GM12873 (cell line): ENCODE results near the gene DBNDD1.

Source experiments
- TF ChIP-seq, protein P1 (sequence below): IDR thresholded peaks from 2 replicates; pipeline ENCODE4 v1.5.1; 2012; ENCODE audit warnings: low read depth, mild to moderate bottlenecking, moderate library complexity, low read length, control low read depth; ENCODE audit not compliant: insufficient read depth; ENCODE audit errors: missing control alignments

Gene DBNDD1

DNA sequence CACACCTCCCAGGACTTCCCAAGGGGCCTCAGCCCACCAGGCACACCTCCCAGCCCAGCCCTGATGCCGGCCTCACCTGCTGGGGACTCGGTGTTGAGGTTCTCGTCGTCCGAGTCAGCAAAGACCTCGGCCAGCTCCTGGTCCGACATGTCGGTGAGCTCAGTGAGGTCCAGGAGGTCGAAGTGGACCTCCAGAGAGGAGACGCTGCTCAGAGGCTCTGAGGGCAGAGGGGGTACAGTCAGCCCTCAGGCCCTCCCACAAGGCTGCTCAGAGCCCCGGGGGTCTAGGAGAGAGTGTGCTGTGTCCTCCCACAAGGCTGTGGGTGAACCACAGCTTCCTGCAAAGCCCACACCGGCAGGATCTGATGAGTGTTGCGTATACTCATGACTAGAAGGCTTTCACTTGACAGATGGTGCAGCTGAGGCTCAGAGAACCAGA lies 10.5 kb downstream of the DBNDD1 start:
- TF ChIP-seq, protein P1, sequence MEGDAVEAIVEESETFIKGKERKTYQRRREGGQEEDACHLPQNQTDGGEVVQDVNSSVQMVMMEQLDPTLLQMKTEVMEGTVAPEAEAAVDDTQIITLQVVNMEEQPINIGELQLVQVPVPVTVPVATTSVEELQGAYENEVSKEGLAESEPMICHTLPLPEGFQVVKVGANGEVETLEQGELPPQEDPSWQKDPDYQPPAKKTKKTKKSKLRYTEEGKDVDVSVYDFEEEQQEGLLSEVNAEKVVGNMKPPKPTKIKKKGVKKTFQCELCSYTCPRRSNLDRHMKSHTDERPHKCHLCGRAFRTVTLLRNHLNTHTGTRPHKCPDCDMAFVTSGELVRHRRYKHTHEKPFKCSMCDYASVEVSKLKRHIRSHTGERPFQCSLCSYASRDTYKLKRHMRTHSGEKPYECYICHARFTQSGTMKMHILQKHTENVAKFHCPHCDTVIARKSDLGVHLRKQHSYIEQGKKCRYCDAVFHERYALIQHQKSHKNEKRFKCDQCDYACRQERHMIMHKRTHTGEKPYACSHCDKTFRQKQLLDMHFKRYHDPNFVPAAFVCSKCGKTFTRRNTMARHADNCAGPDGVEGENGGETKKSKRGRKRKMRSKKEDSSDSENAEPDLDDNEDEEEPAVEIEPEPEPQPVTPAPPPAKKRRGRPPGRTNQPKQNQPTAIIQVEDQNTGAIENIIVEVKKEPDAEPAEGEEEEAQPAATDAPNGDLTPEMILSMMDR: no peak

DNA sequence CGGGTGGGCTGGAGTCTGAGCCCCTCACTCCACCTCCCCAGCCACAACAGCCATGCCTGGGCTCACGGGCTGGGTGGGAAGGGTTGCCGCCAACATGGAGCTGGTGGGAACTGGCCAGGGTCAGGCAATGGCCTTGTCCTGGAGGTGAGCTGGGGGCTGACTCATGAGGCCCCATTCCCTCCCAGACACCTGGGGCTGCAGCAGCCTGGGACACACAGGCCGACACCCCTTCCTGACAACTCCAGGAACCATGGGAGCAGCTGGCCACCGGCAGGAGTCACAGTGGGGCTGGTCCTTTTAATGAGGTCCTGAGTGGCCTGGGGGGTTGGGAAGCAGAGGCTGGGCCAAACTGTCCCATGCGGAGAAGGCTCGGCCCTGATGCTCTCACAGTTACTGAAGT lies 12.2 kb downstream of the DBNDD1 start:
- TF ChIP-seq, protein P1: no peak

DNA sequence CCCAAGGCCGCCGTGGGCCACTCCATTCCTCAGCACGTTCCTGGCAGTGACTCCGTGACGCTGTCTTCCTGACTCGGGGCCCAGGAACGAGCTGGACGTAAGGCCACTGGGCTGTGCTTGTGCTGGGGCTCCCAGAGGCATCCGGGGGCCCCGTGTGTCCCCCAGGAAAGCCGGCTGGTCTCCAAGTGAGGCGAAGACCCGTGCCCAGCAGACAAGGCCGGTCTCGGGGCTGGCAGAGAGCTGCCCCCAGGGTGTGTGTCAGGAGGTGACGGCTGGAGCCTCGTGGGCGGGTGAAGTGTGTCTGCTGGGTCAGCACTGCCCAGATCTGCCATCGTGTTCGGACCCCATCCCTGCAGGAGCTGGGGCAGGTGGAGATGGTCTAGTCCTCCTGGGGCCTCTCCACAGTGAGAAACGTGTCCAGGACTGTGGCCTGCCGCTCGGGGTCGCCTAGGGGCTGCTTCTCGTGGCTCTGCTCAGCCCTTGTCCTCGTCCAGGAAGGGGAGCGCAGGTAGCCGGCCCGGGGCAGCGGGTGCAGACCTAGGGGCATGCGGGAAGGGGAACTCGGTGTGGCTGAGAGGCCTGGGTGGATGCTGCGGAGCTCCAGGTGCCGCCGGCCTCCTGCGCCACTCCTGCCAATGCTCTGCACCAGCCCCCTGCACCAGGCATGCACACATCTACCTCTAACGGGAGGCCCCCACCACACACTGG lies 13.1 kb downstream of the DBNDD1 start:
- TF ChIP-seq, protein P1: no peak

DNA sequence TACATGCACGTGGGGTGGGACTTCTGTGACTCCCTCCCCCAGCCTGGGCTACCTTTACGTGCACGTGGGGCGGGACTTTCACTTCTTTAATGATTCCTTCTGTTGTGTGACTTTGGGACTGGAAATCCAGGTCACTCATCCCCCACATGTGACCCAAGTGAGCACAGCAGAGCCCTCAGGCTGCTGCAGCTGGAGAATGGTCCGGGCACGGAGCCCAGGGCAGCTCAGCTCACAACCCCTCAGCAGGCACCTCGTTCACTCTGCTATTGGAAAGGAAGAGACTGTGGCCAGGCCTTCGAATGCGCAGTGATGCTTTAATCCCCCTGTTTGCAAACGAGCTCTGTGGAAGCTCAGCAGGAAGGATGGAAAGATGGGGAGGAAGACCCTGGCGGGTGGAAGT lies 14.7 kb downstream of the DBNDD1 start:
- TF ChIP-seq, protein P1: no peak

DNA sequence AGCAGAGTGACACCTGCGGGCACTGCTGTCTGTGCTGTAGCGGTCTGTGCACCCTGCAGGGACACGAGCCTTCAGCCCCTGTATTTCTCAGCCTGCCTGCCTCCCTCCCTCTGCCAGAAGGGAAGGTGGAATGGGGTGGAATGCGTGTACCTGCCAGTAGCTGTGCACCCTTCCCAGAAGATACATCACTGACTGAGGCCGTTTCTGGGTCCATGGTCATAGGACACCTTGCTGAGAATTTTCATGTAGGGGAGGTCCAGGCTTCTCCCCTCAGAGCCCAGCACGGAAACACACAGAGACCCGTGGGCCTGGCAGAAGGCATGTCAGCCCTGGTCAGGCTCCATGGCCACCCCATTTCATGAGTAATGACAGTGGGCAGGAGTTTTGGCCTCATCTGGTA lies 16.5 kb downstream of the DBNDD1 start:
- TF ChIP-seq, protein P1: no peak

DNA sequence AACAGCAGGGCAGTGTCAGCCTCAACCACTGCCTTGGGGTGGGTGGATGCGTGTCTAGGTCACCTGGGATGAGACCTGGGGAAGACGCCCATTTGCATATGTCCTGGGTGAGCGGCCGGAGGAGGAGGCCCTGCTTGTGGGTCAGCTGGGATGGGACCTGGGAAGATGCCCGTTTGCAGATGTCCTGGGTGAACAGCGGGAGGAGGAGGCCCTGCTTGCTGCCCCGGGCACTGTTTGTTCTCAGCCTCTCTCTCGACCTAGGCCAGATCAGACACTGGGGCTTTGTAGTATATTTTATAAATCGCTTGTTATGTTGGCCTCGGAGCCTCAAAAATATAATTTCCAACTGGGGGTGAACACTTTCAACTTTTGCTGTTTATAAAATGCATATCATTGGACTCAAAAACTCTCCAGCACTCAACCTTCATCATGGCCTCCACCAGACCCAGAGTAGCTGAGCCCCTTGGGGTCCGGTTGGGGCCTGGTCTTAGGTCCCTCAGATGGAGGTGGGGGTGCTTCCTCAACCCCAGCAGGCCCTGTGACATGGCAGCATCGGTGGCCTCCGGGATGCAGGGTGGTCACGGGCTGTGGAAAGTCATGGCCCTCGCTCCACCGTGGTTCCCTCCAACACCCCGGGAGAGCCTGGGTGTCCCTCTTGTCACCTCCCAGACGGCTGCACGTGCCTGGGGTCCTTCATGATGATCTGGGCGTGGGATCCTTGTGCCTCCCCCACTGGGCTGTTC lies 17.3 kb downstream of the DBNDD1 start:
- TF ChIP-seq, protein P1: no peak

DNA sequence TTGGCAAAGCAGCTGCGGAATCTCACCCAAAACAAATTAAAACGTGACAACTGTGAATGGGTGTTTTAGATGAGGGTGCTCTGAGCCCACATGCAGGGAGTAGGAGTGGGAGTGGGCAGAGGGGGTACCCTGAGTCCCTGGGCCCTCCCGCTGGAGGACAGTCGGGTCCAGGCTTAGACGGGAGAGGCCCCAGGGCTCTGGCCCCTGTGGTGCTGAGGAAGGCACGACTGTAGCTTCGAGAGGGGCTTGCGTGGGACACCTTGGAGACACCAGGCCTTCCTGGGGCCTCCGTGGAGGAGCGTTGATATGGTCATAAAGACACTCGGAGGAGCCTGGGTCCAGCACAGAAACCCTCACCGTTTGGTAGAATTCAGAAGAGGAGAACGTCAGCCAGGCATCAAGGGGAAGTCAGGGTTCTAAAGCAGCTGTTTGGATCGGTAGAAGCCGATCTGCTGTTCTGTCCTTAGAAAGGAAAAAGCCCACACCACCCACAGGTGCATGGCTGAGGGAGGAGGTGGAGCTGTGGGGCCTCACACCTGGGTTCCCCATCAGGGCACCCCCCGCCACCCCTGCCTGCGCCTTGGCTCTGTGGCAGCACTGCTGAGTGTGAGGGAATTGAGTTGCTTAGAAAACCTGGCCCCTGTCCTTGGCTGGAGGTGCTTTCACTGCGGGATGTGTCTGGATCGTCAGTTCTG lies 18.4 kb downstream of the DBNDD1 start:
- TF ChIP-seq, protein P1: no peak
